Posterior cingulate gyrus (tissue), 11 donors: ENCODE data around the gene PC.

Experiments used
- DNase-seq, 10 donors: peaks; one replicate each; pipeline versions ENCODE4 v3.0.0 to v3.0.0-alpha.2; 2020 to 2021; ENCODE audit warnings: mixed read lengths in 3 of 10
- intact Hi-C: fragments of 100-400 bp; cut with DNase I; formaldehyde crosslinking; loops from one replicate; pipeline ENCODE4 v1.15.1; 2023

The PC gene

DNA sequence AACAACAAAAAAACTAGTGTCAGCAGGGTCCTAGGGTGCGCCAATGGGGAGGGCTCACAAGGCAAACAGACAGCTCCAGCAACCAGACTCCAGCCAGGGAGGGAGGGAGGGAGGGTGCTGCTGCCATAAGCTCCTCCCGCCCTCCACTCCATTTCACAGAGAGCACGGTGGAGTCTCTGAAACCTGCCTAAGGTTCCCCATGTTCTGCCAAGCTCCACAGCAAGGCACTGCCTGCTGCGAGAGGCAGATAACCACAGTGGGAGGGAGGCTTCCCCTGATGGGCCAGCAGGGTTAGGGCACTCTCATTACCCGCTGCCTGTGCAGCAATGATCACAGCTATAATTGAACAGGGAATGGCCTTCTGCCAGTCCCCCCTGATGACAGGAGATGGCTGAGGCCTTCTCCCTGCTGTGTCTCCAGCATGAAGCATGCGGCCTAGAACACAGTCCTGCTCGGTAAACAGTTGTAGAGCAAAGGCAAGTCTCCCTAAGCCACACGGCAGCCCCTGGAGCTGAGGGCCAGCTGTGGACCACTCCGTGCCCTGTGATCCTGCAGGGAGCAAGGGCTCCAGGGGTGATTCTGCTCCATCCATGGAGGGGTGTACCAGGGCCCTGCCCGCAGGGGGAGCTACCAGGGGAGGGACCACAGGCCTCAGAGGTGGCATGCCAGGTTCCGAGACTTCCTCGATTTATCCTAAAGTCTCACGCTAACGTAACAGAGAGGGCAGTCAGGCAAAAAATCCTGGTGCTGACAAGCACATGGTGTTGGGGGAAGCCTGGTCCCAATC, 42.9 kb downstream of the PC start:
- peak in 2 of 10 donors; percentile 37 to 85 for DNase-seq
- intact Hi-C loops, result loop anchor here (5.0 kb wide), 1 partner anchor 42 kb away; the partner anchor contains the start of gene PC

DNA sequence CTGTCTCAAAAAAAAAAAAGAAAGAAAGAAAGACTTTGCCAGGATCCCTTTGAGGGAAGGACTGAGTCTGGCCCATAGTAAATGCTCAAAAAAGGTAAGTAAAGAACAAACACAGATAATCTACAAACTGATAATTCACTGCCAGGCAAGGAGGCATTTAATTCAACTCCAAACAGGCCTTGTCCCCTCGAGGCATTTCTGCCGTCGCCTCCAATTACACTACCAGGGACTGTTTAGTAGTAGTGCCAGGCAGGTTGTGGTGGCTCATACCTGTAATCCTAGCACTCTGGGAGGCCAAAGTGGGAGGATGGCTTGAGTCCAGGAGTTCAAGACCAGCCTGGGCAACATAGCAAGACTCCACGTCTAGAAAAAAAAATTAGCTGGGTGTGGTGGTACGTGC, 43.7 kb downstream of the PC start:
- intact Hi-C loops, result no loop called here
- DNase-seq, result no peak

DNA sequence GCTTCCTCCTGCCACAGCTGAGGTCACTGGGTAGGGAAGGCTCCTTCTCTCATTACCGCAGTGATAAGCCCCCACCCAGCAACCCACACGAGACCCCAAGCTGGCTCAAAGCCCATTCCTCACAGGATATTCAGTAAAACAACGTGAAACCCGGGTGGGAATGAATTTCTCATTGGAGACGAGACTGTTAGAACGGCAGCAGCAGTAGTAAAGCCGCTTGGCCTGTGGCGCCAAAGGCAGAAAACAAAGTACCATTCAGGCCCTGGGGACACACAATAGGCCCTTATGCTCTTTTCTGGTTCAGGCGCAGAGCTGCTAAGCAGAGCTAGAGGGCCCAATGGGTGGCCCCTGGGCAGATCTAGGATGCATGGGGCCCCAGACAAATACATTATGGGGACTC, 45.3 kb downstream of the PC start:
- peak in 9 of 10 donors; percentile 49 to 96 (median 68) for DNase-seq
- intact Hi-C loops, result no loop called here

DNA sequence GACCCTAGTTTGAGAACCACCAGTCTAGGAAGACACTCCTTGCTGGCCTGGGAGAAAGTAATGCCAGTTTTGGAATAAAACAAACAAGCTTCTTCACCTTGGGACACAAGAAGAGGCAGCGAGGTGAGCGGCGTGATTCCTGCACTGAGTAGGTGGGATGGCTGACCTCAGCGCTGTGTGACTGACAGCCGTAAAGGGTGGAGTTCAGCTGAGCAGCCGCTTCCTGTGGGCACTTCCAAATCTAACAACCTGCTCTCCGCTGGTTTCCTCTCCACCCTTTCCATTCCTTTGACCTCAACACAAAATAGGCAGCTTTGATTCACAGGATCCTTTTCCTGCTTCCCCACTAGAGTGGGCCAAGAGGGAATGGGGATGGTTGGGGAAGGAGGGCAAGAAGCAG, 45.8 kb downstream of the PC start:
- intact Hi-C loops, result no loop called here

DNA sequence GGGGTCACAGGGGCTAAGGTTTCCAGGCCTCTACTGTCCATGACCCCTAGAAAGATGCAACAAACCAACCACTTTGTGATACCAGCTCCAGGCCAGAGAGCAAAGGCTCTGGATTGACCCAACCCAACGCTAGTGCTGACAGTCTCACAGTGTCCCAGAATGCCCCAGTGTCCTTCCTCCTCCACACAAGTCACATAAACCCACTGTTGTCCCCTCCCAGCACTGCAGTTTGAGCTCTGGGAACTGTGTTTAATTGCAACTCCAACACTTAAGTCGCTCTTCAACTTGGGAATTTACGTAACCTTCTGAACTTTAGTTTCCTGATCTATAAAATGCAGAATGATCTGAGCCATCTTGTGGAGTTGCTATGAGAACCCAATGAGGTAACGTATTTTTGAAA, 47.5 kb downstream of the PC start:
- DNase-seq, result peak in 2 of 10 donors; percentile 20 to 22
- intact Hi-C loops, result no loop called here

More for the DNA sequence above, 45.8 kb downstream of the PC start:
- peak in 1 of 10 donors; percentile 72 for DNase-seq

DNA sequence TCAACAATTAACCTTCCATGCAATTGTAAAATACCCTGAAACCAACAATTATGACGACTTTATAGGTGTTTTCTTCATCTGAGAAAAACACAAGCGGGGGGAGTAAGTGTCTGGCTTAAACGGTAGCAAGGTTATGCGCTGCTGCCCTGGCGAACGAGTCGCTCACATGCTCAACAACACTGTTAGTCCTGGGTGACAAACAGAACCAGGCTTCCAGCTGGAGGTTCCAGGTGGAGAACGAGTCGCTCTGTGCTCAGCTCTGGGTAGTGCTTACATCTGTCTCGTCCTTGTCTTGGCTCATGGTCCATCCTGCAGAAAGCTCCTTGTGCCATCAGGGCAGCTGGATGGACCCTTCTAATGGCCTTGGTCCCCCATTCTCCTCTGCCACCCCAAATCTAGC, 48.2 kb downstream of the PC start:
- DNase-seq, result peak in 3 of 10 donors; percentile 9 to 44 (median 15)
- intact Hi-C loops, result no loop called here

DNA sequence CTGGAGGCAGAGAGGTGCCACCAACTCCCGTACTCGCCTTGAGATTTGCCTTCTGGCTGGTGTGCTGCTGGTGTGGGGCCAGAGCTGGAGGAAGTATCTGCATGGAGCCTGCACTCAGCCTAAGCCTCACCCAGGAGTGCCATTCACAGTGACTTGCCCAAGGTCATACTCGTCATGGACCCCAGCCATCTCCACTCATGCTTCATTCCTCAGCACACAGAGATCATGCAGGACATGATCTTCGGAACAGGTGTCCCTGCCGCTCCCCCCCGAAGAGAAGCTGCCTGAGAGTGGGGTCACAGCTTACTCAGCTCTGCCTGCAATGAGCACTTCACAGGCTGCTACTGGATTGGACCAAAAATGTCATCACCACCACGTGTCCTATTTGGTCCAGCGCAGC, 49.0 kb downstream of the PC start:
- peak in 1 of 10 donors; percentile 49 for DNase-seq
- intact Hi-C loops, result no loop called here

DNA sequence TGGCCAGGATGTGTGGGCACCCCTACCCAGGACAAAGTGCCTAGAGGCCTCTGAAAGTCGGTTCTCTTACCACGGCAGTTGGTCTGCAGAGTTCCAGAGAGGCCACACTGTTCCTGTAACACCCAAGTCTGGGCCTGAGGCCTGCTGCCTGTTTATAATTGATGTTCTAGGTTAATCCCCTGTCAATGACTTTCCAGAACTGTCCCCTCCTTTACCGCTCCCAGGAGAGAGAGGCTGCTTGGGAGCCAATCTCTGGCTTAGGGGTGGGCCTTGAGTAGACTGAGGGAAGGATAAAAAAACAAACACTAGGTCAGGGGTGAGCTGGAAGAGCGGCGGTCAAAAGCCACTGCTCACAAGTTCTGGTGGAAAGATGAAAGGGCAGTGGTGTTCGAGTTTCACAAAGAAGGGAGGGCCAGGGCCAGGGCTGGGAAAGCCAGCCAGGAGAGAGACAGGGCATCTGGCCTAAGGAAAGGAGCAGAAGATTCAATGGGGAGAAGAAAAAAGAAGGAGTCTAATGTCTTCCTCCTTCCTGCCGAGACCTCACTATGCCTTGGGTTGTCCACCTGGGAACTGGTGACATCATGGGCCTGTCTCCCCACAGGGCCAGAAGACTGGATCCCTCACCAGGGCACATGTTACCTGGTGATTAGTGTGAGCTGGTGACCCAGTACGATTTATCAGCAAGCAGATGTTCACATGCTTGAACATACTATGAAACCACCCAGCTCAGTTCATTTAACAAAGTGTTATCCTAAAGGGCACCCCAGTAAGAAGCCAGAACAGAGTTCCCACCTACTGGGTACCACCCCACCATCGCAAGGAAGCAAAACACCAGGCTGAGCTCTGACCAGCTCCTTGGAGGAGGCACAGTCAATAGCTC, 50.2 kb downstream of the PC start:
- DNase-seq, result peak in 3 of 10 donors; percentile 21 to 59 (median 40)
- intact Hi-C loops, result no loop called here

DNA sequence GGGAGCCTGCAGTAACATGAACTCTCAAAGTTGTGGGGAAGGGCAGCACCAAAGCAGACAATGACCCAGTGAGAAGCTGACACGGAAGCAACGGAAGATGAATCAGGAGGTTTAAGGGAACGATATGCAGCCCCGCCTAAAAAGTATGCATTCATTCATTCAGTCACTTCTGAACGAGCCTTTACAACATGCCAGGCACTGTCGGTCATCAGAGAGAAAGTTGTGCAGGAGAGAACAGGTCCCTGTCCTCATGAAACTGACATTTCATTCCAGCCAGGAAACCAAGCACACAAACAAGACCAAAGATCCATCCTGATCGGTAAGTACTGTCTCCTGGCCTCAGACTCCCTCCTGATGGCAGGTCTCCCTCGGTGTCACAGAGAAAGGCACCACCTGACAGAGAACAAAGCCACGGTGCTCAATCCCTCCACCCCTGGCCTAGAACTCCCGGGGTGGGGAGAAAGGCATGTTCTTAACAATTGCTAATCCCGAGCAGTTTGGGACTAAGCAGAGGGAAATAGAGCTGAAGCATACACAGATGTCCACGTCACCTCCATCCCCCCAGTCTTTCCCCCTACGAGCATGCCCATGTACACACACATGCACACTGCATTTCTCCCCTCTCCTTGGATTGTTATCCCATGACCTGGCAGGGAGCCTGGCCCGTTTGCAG, 52.0 kb downstream of the PC start:
- intact Hi-C loops, result no loop called here
- DNase-seq, result peak in 3 of 10 donors; percentile 41 to 70 (median 59)

DNA sequence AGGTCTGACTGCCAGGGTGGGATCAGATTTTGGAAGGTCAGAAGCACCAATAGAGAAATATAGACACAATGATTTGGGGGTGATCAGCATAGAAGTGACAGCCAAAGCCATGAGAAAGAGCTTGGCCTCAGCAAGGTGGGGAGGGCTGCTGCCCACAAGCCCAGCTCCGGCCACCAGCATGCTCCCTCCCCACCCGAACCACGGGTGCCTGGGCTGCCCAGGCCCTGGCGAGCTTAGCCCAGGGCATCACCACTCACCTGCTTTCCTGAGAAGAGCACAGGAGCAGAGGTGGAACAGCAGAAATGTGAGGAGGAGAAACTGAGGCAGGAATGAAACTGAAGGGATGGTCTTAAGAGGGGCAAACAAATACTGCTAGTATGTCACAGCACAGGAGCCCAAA, 52.6 kb downstream of the PC start:
- intact Hi-C loops, result no loop called here
- DNase-seq, result peak in 3 of 10 donors; percentile 12 to 55 (median 23)

DNA sequence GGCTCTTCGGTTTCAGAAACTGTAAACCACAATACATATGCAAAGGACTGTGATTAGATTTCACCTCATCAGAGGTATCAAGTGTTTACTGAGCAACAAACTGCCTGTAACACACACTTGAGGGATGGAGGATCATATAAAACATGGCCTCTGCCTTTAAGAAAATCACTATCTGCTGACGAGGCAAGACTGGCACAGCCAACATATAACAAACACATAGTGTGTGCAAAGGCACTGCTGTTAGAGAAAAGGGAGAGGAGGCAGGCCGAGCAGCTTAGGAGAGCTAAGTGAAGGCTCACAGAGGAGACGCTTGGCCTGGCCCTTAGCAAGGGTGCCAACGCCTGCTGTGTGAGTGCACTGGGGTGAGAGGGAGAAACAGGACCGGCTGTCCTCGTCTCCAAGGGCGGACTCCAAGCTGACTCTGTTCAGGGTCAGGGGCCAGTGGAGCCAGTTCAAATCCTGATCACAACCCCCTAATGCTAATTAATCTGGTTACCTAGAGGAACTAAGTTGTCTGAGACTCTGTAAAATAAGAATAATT, 53.1 kb downstream of the PC start:
- DNase-seq, result peak in 3 of 10 donors; percentile 8 to 59 (median 44)
- intact Hi-C loops, result no loop called here

DNA sequence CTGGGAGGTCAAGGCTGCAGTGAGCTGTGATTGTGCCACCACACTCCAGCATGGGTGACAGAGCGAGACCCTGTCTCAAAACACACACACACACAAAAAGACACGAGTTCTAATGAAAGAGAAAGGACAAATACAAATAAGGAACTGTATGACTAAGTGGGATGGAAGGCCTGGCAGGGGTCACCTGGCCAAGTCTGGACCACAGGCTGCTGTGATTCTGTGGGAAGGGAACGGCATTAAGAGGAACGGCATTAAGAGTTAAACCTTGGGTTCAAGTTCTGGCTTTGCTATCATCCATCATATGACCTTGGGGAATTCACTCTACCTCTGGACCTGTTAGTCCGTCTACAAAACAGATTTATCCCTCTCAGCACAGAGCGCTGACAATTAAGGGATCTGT, 53.6 kb downstream of the PC start:
- intact Hi-C loops, result no loop called here
- DNase-seq, result peak in 1 of 10 donors; percentile 34

DNA sequence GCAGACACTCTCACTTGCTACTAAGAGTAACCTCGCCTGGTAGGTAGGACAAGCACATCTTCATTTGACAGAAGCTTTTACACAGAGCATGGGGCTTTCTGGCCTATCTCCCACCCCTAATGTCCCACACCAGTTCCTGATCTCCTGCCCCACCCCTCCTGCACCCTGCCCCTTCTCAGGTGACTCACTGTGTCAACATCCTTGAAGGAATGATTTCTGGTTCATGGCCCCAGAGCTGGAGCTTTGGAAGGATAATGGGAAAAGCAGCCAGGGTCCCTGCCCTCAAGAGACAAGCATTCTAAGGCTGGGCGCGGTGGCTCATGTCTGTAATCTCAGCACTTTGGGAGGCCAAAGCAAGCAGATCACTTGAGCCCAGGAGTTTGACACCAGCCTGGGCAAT, 54.1 kb downstream of the PC start:
- intact Hi-C loops, result no loop called here
- peak in 2 of 10 donors; percentile 8 to 19 for DNase-seq

DNA sequence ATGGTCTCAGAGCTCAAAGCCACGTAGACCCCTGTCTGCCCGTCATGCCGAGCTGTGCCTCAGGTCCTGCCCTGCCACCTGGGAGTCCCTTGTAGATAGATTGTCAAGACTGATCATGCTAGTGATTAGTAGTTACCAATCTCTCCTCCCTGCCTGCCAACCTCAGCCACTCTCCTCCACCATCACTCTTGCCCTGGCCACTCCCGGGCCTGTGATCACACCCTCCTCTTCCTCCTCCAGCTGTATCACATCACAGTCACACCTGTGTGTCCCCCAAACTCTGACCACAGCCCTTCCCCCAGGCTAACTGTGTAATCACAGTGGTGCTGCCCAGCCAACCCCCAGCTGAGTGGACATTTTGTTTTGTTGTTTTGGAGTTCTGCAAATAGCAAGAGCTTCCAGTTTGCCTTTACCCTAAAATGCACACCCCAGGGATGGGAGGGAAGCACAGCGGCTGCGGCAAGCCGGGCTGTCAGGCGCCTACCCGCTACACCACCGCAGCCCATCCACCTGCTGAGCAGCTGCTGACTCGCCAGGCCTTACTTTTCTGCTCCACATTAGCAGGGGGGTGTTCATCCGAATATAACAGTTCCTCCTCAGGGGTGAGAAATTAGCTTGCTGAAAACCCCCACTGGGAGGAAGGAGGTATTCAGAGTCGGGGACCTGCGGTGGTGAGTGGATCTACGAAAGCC, 55.6 kb downstream of the PC start:
- peak in 3 of 10 donors; percentile 50 to 62 (median 62) for DNase-seq
- intact Hi-C loops, result no loop called here

DNA sequence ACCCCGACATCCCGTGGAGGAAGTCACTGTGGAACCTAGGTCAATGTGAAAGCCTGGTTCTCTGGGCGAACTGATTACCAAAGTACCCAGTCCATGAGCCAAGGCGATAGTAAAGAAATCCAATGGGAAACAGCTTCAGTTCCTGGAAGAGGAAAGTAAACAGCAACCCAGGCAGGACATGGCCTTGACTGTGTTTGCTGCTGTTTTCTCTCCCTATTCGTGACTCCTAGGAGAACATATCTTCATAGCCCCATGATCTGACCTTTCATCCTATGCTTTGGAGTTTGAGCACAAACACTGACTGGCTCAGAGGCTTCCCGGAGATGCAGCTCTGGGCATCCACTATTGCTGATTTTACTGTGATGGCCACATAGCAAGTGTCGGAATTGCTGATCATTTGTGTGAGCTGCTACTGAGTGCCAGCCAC, 56.2 kb downstream of the PC start:
- DNase-seq, result peak in 1 of 10 donors; percentile 2
- intact Hi-C loops, result no loop called here

DNA sequence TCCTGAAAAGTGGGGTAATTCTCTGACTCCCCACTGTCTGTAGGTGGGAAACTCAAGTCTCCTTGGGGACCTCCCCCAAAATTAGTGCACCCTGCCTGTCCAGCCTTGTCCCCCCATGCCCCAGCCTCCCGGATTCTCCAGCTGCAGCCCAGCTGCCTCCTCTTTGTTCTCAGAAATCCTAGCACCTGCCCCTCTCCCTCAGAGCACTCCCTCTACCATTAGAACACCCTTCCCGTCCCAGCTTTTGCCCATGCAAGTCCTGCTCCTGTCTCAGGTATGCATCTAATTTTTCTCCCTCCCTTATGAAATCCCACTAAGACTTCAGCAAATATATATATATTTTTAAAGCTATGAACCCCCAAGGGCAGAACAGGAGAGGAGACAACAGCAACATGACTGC, 64.0 kb downstream of the PC start:
- intact Hi-C loops, result no loop called here
- DNase-seq, result no peak

DNA sequence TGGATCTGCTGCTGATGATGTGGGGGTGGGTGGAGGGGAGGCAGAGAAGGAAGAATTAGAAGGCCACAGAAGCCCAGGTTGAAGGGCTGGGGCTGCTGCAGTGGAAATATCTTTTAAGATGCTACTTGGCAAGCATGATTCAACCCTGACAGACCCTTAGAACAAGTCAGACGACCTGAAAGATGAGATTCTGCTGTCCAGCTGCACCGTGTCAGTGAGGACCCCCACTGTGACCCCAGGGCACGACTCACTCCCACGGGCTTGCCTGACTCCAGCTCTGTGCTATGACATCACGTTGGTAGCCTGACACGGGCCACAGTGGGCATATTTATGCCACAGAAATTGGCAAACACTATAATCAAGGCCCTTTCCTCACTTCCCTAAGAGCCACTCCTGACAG, 65.3 kb downstream of the PC start:
- DNase-seq, result peak in 2 of 10 donors; percentile 0 to 43
- intact Hi-C loops, result no loop called here

DNA sequence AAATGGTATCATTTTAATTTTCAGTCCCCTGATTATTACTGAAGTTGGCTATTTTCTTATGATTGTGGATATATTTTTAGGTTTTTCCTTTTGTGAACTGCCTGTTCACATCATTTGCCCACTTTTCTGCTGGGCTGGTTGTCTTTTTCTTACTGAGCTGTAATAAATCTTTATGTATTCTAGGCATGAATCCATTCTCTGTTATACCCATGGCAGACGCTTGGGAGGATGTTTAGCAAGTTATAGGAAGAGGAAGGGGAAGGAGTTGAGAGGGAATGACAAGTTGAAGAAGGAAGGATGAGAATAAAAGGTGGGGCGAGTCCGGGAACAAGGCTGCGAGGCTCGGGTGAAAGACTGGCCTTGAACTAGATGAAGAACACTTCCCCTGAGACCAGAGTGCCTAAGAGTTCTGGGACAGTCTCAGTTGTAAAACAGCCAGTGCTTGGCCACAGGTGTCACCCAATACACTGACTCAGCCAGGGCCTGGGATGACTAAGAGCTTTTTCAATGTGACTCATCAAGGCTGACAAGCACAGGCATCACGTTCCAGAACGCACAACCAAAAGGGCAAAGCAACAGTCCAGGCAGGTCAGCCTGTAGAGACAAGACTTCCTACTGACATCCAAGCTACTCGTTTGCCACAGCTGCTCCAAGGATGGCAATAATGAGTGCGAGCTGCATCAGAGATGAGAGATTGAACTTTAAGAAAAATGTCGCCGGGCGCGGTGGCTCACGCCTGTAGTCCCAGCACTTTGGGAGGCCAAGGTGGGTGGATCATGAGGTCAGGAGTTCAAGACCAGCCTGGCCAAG, 66.1 kb downstream of the PC start:
- intact Hi-C loops, result no loop called here
- peak in 1 of 10 donors; percentile 74 for DNase-seq

DNA sequence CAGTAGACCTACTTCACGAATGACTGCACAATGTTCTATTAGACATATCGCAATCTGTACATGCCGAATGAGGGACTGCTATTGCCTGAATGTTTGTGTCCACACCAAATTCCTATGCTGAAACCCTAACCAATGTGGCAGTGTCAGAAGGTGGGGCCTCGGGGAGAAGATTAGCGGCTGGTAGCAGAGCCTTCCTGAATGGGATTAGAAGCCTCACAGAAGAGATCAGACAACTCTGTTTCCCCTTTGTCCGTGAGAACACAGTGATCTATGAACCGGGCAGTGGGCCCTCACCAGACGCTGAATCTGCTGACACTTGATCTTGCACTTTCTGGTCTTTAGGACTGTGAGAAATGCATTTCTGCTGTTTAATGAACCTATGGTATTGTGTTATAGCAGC, 68.2 kb downstream of the PC start:
- intact Hi-C loops, result loop anchor here (10.0 kb wide), 1 partner anchor 65 kb away; the partner anchor contains the start of gene PC
- no peak for DNase-seq
